Measurements from ENCODE around the gene MAGI1.
A peak's percentile ranks its signal among the peaks of the same experiment; 100 is the strongest.
"Not testable (repeated sequence)": the region's sequence is repeated elsewhere in the genome, so short reads cannot be mapped to it uniquely, and the experiment has no call there.

MAGI1 gene

GRCh38 chr3:66038384-66038725, 363 bp downstream of the MAGI1 start:
- DNase-seq: no peak

- no peak for DNase-seq
Measured at GRCh38 chr3:66037986-66038369, 740 bp downstream of the MAGI1 start.

GRCh38 chr3:66037330-66037985, 1.3 kb downstream of the MAGI1 start:
- peak; percentile 64 for DNase-seq

- peak; percentile 50 for DNase-seq
Measured at GRCh38 chr3:66036586-66037148, 2.1 kb downstream of the MAGI1 start.

GRCh38 chr3:66035763-66036477, 2.8 kb downstream of the MAGI1 start:
- peak; percentile 36 for DNase-seq

GRCh38 chr3:66033241-66034138, 5.2 kb downstream of the MAGI1 start:
- no peak for DNase-seq

- no peak for DNase-seq
Measured at GRCh38 chr3:66031102-66031698, 7.5 kb downstream of the MAGI1 start.

- peak; percentile 36 for DNase-seq
Measured at GRCh38 chr3:66029443-66029842, 9.3 kb downstream of the MAGI1 start.

- DNase-seq: no peak
Measured at GRCh38 chr3:66029014-66029413, 9.7 kb downstream of the MAGI1 start.

GRCh38 chr3:66028457-66028856, 10.3 kb downstream of the MAGI1 start:
- DNase-seq: no peak

GRCh38 chr3:66027099-66027498, 11.6 kb downstream of the MAGI1 start:
- not testable (repeated sequence) for DNase-seq

GRCh38 chr3:66023738-66024385, 14.9 kb downstream of the MAGI1 start:
- peak; percentile 45 for DNase-seq

GRCh38 chr3:66023229-66023628, 15.5 kb downstream of the MAGI1 start:
- DNase-seq: no peak

GRCh38 chr3:66021731-66022131, 17.0 kb downstream of the MAGI1 start:
- peak; percentile 44 for DNase-seq

GRCh38 chr3:66019896-66020295, 18.8 kb downstream of the MAGI1 start:
- no peak for DNase-seq

GRCh38 chr3:66018057-66019033, 20.4 kb downstream of the MAGI1 start:
- no peak for DNase-seq

- DNase-seq: no peak
Measured at GRCh38 chr3:66017591-66017990, 21.1 kb downstream of the MAGI1 start.

GRCh38 chr3:66017084-66017483, 21.6 kb downstream of the MAGI1 start:
- no peak for DNase-seq

GRCh38 chr3:66015841-66016240, 22.9 kb downstream of the MAGI1 start:
- DNase-seq: no peak

- peak; percentile 53 for DNase-seq
Measured at GRCh38 chr3:66014651-66015050, 24.1 kb downstream of the MAGI1 start.

GRCh38 chr3:66014056-66014455, 24.7 kb downstream of the MAGI1 start:
- no peak for DNase-seq

All from fibroblast of skin of back (primary cell).